ENCODE measurements around the gene NUDT14. TPM values are rescaled to one million over a fixed set of nuclear protein-coding genes. Genes with fewer than 3 reads are reported as not detected.

NUDT14 gene
- total and polyA plus RNA-seq, 2 of the 8 experiments (the other 6 are each of a cell fraction or from before 2014, with no cell fraction given): 25.5 to 33.3 TPM

DNA sequence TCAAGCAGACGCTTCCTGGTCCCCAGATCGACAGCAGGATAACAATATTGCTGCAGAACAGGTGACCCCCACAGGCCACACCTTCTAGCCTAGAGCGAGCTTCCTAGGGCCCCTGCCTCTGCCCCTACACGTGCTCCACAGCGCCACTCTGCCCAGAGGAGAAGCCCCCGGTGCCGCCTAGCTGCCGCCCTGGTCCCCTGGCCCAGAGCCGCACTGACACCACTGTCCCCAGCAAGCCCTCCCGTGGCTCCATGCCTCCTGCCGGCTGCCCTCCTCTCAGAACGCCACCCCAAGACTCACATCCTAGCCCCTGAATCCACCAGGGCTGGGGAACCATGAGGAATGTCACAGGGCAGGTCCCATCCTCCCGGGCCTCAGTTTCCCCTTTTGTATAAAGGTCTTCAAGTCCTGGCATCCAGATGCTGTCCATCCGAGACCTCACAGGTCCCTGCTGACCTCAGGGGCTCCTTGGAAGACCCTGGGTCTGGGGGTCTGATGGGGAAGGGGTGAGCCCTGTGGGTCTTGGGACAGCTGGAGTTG lies 43.6 kb downstream of the NUDT14 start:
- Histone ChIP-seq H2BK5ac (ENCODE audit: low read depth, low read length) (no peak overlapping the region), H3K36me3 (ENCODE audit: control insufficient read depth in 2 of 4, insufficient read depth in 4 of 4, low read length in 3 of 4) (peaks cover 0 to under 1% (median 0%) of the 10 kb centered on the region in 4 experiments; a peak in 2 of 8 replicates), H4K5ac (ENCODE audit: insufficient read length, low read depth, low read length) (no peak overlapping the region), H3K27ac (ENCODE audit: low read depth, low read length) (no peak overlapping the region), H3K4ac (replicated peaks; ENCODE audit: insufficient read length, low read depth, low read length) (no peak overlapping the region), H3K9me3 (ENCODE audit: insufficient read depth in 2 of 2, low read depth in 1 of 2, low read length in 1 of 2) (peaks cover 7 to 16% of the 10 kb centered on the region in 2 experiments), H3K4me2 (ENCODE audit: insufficient read depth in 1 of 2, low read depth in 2 of 2, low read length in 2 of 2) (no peak overlapping the region), H3K4me1 (replicated peaks in 1 of 4; ENCODE audit: control insufficient read depth in 3 of 4, insufficient read depth in 4 of 4, low read length in 3 of 4) (peaks cover 0 to 9% (median 0%) of the 10 kb centered on the region in 4 experiments; a peak in 3 of 7 replicates), H3K9ac (replicated peaks in 1 of 4; ENCODE audit: extremely low read depth in 1 of 4, low read depth in 3 of 4, low read length in 3 of 4) (no peak overlapping the region), H2BK12ac (ENCODE audit: low read depth, low read length) (no peak overlapping the region), H3K14ac (ENCODE audit: insufficient read length) (no peak overlapping the region), H2BK120ac (replicated peaks; ENCODE audit: low read depth, low read length) (no peak overlapping the region), H4K91ac (replicated peaks; ENCODE audit: insufficient read length, low read length) (no peak overlapping the region), H3K23me2 (ENCODE audit: low read depth, low read length) (no peaks in the 10 kb centered on the region), H3K23ac (ENCODE audit: insufficient read length) (no peak overlapping the region), H4K8ac (ENCODE audit: extremely low read depth, insufficient read depth, low read length) (no peak overlapping the region), H3K56ac (replicated peaks; ENCODE audit: insufficient read length, low read depth, low read length) (no peak overlapping the region), H2BK15ac (ENCODE audit: low read length) (no peak overlapping the region), H3K18ac (ENCODE audit: extremely low read depth, low read length) (no peak overlapping the region), H3K4me3 (ENCODE audit: extremely low read depth in 1 of 4, insufficient read depth in 2 of 4, low read depth in 3 of 4, low read length in 4 of 4) (no peak overlapping the region), H3K79me1 (ENCODE audit: low read depth, low read length) (no peaks in the 10 kb centered on the region), H2AK5ac (ENCODE audit: low read depth, low read length) (no peak overlapping the region), H2AFZ (ENCODE audit: low read length) (no peak overlapping the region), H4K20me1 (replicated peaks in 1 of 2; ENCODE audit: control insufficient read depth in 1 of 2, insufficient read depth in 2 of 2, low read length in 2 of 2) (peaks cover 0 to 2% of the 10 kb centered on the region in 2 experiments), H3K27me3 (replicated peaks in 1 of 4; ENCODE audit: control insufficient read depth in 3 of 4, extremely low read depth in 1 of 4, insufficient read depth in 3 of 4, low read length in 3 of 4) (no peaks in the 10 kb centered on the region), H3K79me2 (ENCODE audit: control insufficient read depth in 1 of 2, insufficient read depth in 2 of 2, low read length in 2 of 2) (no peaks in the 10 kb centered on the region), H2BK20ac (ENCODE audit: low read length) (no peak overlapping the region)
- WGBS, 2 experiments (ENCODE audit: extremely low coverage in 1 of 2, insufficient coverage in 1 of 2, insufficient read length in 1 of 2, insufficient replicate concordance in 2 of 2, low coverage in 1 of 2, low lambda C conversion rate in 2 of 2, missing lambda C conversion rate in 1 of 2): 71% methylated on average over 14 of the region's 14 CpGs; no CpG with 5 or more reads in 1 of the 2 experiments
- FAIRE-seq (no peak), DNase-seq (ENCODE audit: low read depth in 1 of 2, low spot score in 2 of 2) (peak in 1 of 2 experiments; percentile 46)
- ChIA-PET POLR2A (ENCODE audit: partially characterized antibody) (interaction anchor here (0.8 to 1.4 kb wide), 2 partner anchors 17 to 32 kb away, joined by 3 read pairs; no protein-coding TSS in a partner anchor), CTCF (ENCODE audit: partially characterized antibody) (interaction anchor here (1.1 to 2.1 kb wide), 3 partner anchors 13 to 47 kb away, joined by 3 to 8 read pairs (median 6); no protein-coding TSS in a partner anchor)
- no peak for TF ChIP-seq TEAD4 (IDR thresholded peaks at IDR 0.05; ENCODE audit: low read depth, low read length)
- no peak for TF ChIP-seq JUND (IDR thresholded peaks at IDR 0.05; ENCODE audit: low read length)
- no peak for TF ChIP-seq TCF12 (IDR thresholded peaks at IDR 0.05; ENCODE audit: low read depth, low read length)
- TF ChIP-seq, protein P1, sequence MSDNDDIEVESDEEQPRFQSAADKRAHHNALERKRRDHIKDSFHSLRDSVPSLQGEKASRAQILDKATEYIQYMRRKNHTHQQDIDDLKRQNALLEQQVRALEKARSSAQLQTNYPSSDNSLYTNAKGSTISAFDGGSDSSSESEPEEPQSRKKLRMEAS (IDR thresholded peaks at IDR 0.05): peak; percentile 21; the same call in 1 of the 2 replicates
- TF ChIP-seq SAP30 (IDR thresholded peaks at IDR 0.05; ENCODE audit: insufficient read depth, insufficient replicate concordance, low read length): no peak
- peak in 1 of 3 experiments; percentile 3; a peak in 1 of 4 replicates for TF ChIP-seq CTCF (IDR thresholded peaks at IDR 0.05; ENCODE audit: control extremely low read depth in 1 of 3, insufficient read depth in 1 of 3, low read depth in 1 of 3, low read length in 3 of 3)
